K562 (cell line): ENCODE data around the gene LTB4R2. TPM values are rescaled to one million over a fixed set of nuclear protein-coding genes. Genes with fewer than 3 reads are reported as not detected.
A peak's percentile ranks its signal among the peaks of the same experiment; 100 is the strongest.

Experiments
- BHLHE40 ChIP-seq: IDR thresholded peaks from 2 replicates; pipeline ENCODE4 v1.6.1; 2011; ENCODE audit warnings: low read length, improper control_type of control experiment
- CHCHD3 ChIP-seq: fragments of 250-450 bp; sonication (Bioruptor Pico); IDR thresholded peaks from 2 replicates; pipeline ENCODE4 v2.1.2; 2022; ENCODE audit warnings: mild to moderate bottlenecking
- HLTF ChIP-seq: fragments of 450-650 bp; IDR thresholded peaks from 2 replicates; pipeline ENCODE4 v1.6.1; 2016
- SAFB ChIP-seq: fragments of 200-400 bp; formaldehyde crosslinking; IDR thresholded peaks from 2 replicates; pipeline ENCODE4 v1.6.1; 2017; ENCODE audit warnings: low read depth, low read length, borderline replicate concordance
- ZNF143 ChIP-seq: sonication (generic); formaldehyde crosslinking; IDR thresholded peaks from 2 replicates; pipeline ENCODE4 v1.9.0; 2022; ENCODE audit warnings: mild to moderate bottlenecking, missing genetic modification reagents
- ZNF589 ChIP-seq: fragments of 200-800 bp; sonication (Bioruptor generic); IDR thresholded peaks from 2 replicates; pipeline ENCODE4 v1.6.1; 2016; ENCODE audit warnings: low read depth, missing genetic modification characterization, missing compliant biosample characterization
- polyA plus RNA-seq, 8 experiments: library from polyadenylated mRNA; depleted of rRNA in 4 of 8; stranded (reverse) in 5 of 8; unstranded in 3 of 8; fragments of >200 nt; fragmentation: Nextera tagmentation in 2 of 8; fragmentation: Illumina TruSeq in 1 of 8; extraction: Ambion mirVana in 2 of 8; extraction: Trizol in 1 of 8; gene quantifications; 2 replicates each; pipeline versions ENCODE4 v1.2.1 to v1.2.3, GENCODE V29; 2011 to 2014; ENCODE audit warnings: inconsistent platforms in 1 of 8, missing spikeins in 1 of 8
- total RNA-seq, 7 experiments: library from RNA; depleted of rRNA in 6 of 7; stranded (reverse); fragments of >200 nt in 6 of 7; fragmentation: Illumina TruSeq in 2 of 7; extraction: Trizol in 2 of 7; gene quantifications; 2 replicates each; pipeline versions ENCODE4 v1.2.1 to v1.2.3, GENCODE V29; 2011 to 2021; ENCODE audit warnings: low replicate concordance in 1 of 7
- TF ChIP-seq, protein P1 (sequence below): fragments of 250-450 bp; sonication (Bioruptor Pico); IDR thresholded peaks from 2 replicates; pipeline ENCODE4 v1.4.0; 2020; ENCODE audit warnings: mild to moderate bottlenecking, moderate library complexity

The LTB4R2 gene
- total and polyA plus RNA-seq, 9 of the 15 experiments (the other 6 are each of a cell fraction or from before 2014, with no cell fraction given), result 0.03 to 11.6 (median 2.8) TPM; not detected in 1

DNA sequence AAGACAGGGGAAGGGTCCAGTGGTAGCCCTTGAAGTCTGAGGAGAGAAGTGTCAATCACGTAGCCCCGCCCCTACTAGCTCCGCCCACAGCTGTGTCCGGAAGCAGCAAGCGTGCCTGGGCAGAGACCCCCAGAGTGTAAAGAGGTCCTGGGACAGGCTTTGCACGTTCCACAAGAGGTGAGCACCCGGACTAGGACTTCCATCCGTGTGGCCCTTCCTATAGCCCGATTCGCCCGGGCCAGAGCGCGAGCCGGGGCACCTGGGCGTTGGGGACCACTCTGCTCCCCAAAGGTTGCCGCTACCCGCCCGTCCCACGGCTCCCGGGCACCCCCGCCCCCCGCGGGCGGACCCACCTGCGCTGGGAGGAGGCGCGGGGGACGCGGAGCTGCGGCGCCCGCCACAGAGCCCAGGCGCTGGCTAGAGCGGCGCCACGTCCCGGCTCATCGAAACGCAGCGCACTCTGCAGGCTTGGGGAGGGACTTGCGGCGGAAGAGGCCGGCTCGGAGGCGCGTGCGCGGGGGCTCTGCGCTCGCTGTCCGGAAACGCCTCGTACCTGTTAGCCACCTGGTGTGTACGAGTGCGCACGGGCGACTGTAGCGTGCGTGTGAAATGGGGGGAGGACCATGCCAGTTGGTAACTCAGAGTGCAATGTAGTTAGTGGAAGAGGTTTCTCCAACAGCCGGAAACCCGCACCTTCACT lies 38.7 kb upstream of the LTB4R2 start, which contains the start of gene RABGGTA (continued):
- TF ChIP-seq, protein P1, sequence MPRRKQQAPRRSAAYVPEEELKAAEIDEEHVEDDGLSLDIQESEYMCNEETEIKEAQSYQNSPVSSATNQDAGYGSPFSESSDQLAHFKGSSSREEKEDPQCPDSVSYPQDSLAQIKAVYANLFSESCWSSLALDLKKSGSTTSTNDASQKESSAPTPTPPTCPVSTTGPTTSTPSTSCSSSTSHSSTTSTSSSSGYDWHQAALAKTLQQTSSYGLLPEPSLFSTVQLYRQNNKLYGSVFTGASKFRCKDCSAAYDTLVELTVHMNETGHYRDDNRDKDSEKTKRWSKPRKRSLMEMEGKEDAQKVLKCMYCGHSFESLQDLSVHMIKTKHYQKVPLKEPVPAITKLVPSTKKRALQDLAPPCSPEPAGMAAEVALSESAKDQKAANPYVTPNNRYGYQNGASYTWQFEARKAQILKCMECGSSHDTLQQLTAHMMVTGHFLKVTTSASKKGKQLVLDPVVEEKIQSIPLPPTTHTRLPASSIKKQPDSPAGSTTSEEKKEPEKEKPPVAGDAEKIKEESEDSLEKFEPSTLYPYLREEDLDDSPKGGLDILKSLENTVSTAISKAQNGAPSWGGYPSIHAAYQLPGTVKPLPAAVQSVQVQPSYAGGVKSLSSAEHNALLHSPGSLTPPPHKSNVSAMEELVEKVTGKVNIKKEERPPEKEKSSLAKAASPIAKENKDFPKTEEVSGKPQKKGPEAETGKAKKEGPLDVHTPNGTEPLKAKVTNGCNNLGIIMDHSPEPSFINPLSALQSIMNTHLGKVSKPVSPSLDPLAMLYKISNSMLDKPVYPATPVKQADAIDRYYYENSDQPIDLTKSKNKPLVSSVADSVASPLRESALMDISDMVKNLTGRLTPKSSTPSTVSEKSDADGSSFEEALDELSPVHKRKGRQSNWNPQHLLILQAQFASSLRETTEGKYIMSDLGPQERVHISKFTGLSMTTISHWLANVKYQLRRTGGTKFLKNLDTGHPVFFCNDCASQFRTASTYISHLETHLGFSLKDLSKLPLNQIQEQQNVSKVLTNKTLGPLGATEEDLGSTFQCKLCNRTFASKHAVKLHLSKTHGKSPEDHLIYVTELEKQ (CRISPR knock-in tag), result no peak
- no peak for TF ChIP-seq ZNF589
- no peak for TF ChIP-seq SAFB
- no peak for TF ChIP-seq CHCHD3 (CRISPR knock-in tag)
- no peak for TF ChIP-seq ZNF143 (CRISPR knock-in tag)
- TF ChIP-seq BHLHE40, result peak; percentile 65
- no peak for TF ChIP-seq HLTF
- TF ChIP-seq, all 486 proteins: peak for 113
